SK-N-SH (cell line): ENCODE measurements around the gene SMURF1.

Experiments used
- CHD2 ChIP-seq: fragments of 150-350 bp; IDR thresholded peaks from 2 replicates; pipeline ENCODE4 v1.6.1; 2018; ENCODE audit warnings: low read length; ENCODE audit not compliant: partially characterized antibody
- EP300 ChIP-seq, 2 experiments: IDR thresholded peaks; 2 replicates each; pipeline versions ENCODE4 v1.4.0 to v1.6.1; 2012; ENCODE audit warnings: borderline replicate concordance in 1 of 2, low read depth in 1 of 2, low read length in 1 of 2
- FOSL2 ChIP-seq: IDR thresholded peaks from 2 replicates; pipeline ENCODE4 v1.4.0; 2012; ENCODE audit warnings: low read depth, mild to moderate bottlenecking, moderate library complexity, borderline replicate concordance
- FOXM1 ChIP-seq: IDR thresholded peaks from 2 replicates; pipeline ENCODE4 v1.4.0; 2012; ENCODE audit warnings: low read depth, mild to moderate bottlenecking
- JUND ChIP-seq: IDR thresholded peaks from 2 replicates; pipeline ENCODE4 v1.4.0; 2012
- MEF2A ChIP-seq: IDR thresholded peaks from 2 replicates; pipeline ENCODE4 v1.4.0; 2012; ENCODE audit warnings: low read depth, borderline replicate concordance
- NRF1 ChIP-seq: IDR thresholded peaks from 2 replicates; pipeline ENCODE4 v1.6.1; 2012; ENCODE audit warnings: low read depth, mild to moderate bottlenecking, low read length
- REST ChIP-seq: IDR thresholded peaks from 2 replicates; pipeline ENCODE4 v1.6.1; 2012; ENCODE audit warnings: mild to moderate bottlenecking, low read depth, low read length, moderate library complexity
- RXRA ChIP-seq: IDR thresholded peaks from 2 replicates; pipeline ENCODE4 v1.4.0; 2012; ENCODE audit warnings: low read depth, mild to moderate bottlenecking, borderline replicate concordance
- TF ChIP-seq, protein P1 (sequence below): fragments of 200-600 bp; sonication (generic); IDR thresholded peaks from 2 replicates; pipeline ENCODE4 v1.6.1; 2017; ENCODE audit warnings: antibody characterized with exemption, mild to moderate bottlenecking, moderate library complexity
- TF ChIP-seq, protein P2 (sequence below): IDR thresholded peaks from 2 replicates; pipeline ENCODE4; 2012

- TF ChIP-seq, protein P1, sequence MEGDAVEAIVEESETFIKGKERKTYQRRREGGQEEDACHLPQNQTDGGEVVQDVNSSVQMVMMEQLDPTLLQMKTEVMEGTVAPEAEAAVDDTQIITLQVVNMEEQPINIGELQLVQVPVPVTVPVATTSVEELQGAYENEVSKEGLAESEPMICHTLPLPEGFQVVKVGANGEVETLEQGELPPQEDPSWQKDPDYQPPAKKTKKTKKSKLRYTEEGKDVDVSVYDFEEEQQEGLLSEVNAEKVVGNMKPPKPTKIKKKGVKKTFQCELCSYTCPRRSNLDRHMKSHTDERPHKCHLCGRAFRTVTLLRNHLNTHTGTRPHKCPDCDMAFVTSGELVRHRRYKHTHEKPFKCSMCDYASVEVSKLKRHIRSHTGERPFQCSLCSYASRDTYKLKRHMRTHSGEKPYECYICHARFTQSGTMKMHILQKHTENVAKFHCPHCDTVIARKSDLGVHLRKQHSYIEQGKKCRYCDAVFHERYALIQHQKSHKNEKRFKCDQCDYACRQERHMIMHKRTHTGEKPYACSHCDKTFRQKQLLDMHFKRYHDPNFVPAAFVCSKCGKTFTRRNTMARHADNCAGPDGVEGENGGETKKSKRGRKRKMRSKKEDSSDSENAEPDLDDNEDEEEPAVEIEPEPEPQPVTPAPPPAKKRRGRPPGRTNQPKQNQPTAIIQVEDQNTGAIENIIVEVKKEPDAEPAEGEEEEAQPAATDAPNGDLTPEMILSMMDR, result no peak
- TF ChIP-seq JUND (no peak), FOSL2 (no peak), RXRA (no peak), NRF1 (no peak), FOXM1 (no peak), CHD2 (no peak), EP300 (IDR thresholded peaks at IDR 0.05; ENCODE audit: borderline replicate concordance in 1 of 2, low read depth in 1 of 2, low read length in 1 of 2) (no peak), REST (no peak), MEF2A (no peak)
- TF ChIP-seq, protein P2, sequence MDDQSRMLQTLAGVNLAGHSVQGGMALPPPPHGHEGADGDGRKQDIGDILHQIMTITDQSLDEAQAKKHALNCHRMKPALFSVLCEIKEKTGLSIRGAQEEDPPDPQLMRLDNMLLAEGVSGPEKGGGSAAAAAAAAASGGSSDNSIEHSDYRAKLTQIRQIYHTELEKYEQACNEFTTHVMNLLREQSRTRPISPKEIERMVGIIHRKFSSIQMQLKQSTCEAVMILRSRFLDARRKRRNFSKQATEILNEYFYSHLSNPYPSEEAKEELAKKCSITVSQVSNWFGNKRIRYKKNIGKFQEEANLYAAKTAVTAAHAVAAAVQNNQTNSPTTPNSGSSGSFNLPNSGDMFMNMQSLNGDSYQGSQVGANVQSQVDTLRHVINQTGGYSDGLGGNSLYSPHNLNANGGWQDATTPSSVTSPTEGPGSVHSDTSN, result no peak
Measured at GRCh38 chr7:99094401-99094800, 49.5 kb downstream of the SMURF1 start.
